Ascending aorta (tissue), 2 donors: ENCODE data around the gene ABCA10. TPM values are rescaled to one million over a fixed set of nuclear protein-coding genes. Genes with fewer than 3 reads are reported as not detected.
"Not testable (repeated sequence)": the region's sequence is repeated elsewhere in the genome, so short reads cannot be mapped to it uniquely, and the experiment has no call there.

ENCODE experiments used
- DNase-seq, 2 donors: peaks; one replicate each; pipeline ENCODE4 v3.0.0-alpha.2; 2019; ENCODE audit warnings: low spot score in 2 of 2
- H3K27ac ChIP-seq, 2 donors: fragments of 200-600 bp; sonication (generic); one replicate each; pipeline ENCODE4 v1.5.1; 2016 to 2017; ENCODE audit warnings: mild to moderate bottlenecking in 1 of 2
- H3K27me3 ChIP-seq: fragments of 200-600 bp; sonication (generic); one replicate; pipeline ENCODE4 v1.5.1; 2017
- H3K36me3 ChIP-seq, 2 donors: fragments of 200-600 bp; sonication (generic); one replicate each; pipeline ENCODE4 v1.5.1; 2016
- H3K4me1 ChIP-seq, 2 donors: fragments of 200-600 bp; sonication (generic); one replicate each; pipeline ENCODE4 v1.5.1; 2016 to 2017; ENCODE audit warnings: mild to moderate bottlenecking in 1 of 2
- H3K4me3 ChIP-seq, 2 donors: fragments of 200-600 bp; sonication (generic); one replicate each; pipeline ENCODE4 v1.5.1; 2016 to 2017; ENCODE audit warnings: mild to moderate bottlenecking in 1 of 2
- H3K9me3 ChIP-seq, 2 donors: fragments of 200-600 bp; sonication (generic); one replicate each; pipeline ENCODE4 v1.5.1; 2016
- intact Hi-C: fragments of 100-400 bp; cut with DNase I; formaldehyde crosslinking; loops from one replicate; pipeline ENCODE4 v1.15.1; 2023
- total RNA-seq: library from RNA; depleted of rRNA; stranded (reverse); fragments of >200 nt; gene quantifications from one replicate; pipeline ENCODE4 v1.1.0, GENCODE V29; 2016
- TF ChIP-seq, protein P1 (sequence below), 3 experiments: fragments of 200-600 bp in 2 of 3; fragments of 450-650 bp in 1 of 3; sonication (generic) in 2 of 3; IDR thresholded peaks; one replicate each; pipeline ENCODE4 v1.5.1; 2016 to 2019; ENCODE audit warnings: antibody characterized with exemption in 3 of 3, mild to moderate bottlenecking in 1 of 3, moderate library complexity in 1 of 3

Gene ABCA10
- total RNA-seq, result 6.8 TPM

DNA sequence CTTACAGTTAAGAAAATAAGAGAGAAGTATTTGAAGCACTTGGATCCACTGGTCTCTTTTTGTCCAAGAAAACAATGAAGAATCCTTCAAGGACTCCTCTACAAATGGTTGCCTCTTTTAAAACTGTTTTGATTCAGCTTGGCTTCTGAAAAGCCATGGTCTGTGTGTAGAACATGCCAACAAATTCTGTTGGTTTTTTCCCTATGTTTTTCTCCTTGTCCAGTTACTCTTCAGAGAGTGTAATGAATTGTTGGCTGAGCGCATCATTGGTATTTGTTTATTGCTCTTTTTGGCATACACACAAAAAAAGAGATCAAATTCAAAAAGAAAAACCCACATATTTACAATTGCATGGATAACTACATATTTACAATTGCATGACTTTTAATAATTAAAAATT is at the start of gene ABCA10:
ABCA10 (minus strand) TSS at position 249 of the 400 bp plus-strand sequence. CDS start 3,466 bp downstream, outside the sequence.
- H3K4me3 ChIP-seq, result no peak within 1 kb of the TSS
- no peaks in the 10 kb centered on the region for H3K27me3 ChIP-seq
- DNase-seq, result no peak
- H3K27ac ChIP-seq, result no peak within 1 kb of the TSS
- H3K4me1 ChIP-seq, result no peaks in the 10 kb centered on the region
- intact Hi-C loops, result no loop called here
- TF ChIP-seq, protein P1, sequence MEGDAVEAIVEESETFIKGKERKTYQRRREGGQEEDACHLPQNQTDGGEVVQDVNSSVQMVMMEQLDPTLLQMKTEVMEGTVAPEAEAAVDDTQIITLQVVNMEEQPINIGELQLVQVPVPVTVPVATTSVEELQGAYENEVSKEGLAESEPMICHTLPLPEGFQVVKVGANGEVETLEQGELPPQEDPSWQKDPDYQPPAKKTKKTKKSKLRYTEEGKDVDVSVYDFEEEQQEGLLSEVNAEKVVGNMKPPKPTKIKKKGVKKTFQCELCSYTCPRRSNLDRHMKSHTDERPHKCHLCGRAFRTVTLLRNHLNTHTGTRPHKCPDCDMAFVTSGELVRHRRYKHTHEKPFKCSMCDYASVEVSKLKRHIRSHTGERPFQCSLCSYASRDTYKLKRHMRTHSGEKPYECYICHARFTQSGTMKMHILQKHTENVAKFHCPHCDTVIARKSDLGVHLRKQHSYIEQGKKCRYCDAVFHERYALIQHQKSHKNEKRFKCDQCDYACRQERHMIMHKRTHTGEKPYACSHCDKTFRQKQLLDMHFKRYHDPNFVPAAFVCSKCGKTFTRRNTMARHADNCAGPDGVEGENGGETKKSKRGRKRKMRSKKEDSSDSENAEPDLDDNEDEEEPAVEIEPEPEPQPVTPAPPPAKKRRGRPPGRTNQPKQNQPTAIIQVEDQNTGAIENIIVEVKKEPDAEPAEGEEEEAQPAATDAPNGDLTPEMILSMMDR (IDR thresholded peaks at IDR 0.05), result no peak
- no peaks in the 10 kb centered on the region for H3K36me3 ChIP-seq
- peaks cover 4 to 13% of the 10 kb centered on the region in 2 donors for H3K9me3 ChIP-seq

DNA sequence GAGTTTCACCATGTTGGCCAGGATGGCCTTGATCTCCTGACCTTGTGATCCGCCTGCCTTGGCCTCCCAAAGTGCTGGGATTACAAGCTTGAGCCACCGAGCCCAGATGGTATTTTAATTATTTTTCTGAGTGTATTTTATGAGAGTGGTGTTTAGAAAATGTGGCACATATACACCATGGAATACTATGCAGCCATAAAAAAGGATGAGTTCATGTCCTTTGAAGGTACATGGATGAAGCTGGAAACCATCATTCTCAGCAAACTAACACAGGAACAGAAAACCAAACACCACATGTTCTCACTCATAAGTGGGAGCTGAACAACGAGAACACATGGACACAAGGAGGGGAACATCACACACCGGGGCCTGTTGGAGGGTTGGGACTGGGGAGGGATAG is 47.7 kb upstream of the ABCA10 start:
- intact Hi-C loops, H3K4me1 ChIP-seq, H3K4me3 ChIP-seq, H3K27ac ChIP-seq, DNase-seq, H3K27me3 ChIP-seq, H3K9me3 ChIP-seq, H3K36me3 ChIP-seq: not testable (repeated sequence)

- intact Hi-C loops, result no loop called here
- TF ChIP-seq, protein P1 (IDR thresholded peaks at IDR 0.05), result no peak
- no peak for DNase-seq
- no peaks in the 10 kb centered on the region for H3K27me3 ChIP-seq
- no peaks in the 10 kb centered on the region for H3K4me1 ChIP-seq
- peaks cover 0 to 3% of the 10 kb centered on the region in 2 donors for H3K36me3 ChIP-seq
- H3K27ac ChIP-seq, result no peak overlapping the region
- no peaks in the 10 kb centered on the region for H3K9me3 ChIP-seq
- no peak overlapping the region for H3K4me3 ChIP-seq
These were observed 47.1 kb upstream of the ABCA10 start for GRCh38 chr17:69275751-69276150.

- H3K36me3 ChIP-seq, result no peaks in the 10 kb centered on the region
- no peak overlapping the region for H3K27ac ChIP-seq
- intact Hi-C loops, result no loop called here
- no peak overlapping the region for H3K4me3 ChIP-seq
- no peaks in the 10 kb centered on the region for H3K27me3 ChIP-seq
- no peak for DNase-seq
- no peaks in the 10 kb centered on the region for H3K4me1 ChIP-seq
- no peaks in the 10 kb centered on the region for H3K9me3 ChIP-seq
- TF ChIP-seq, protein P1 (IDR thresholded peaks at IDR 0.05), result no peak
These were observed 42.4 kb upstream of the ABCA10 start for GRCh38 chr17:69271023-69271422.

GRCh38 chr17:69269131-69269998 is 40.7 kb upstream of the ABCA10 start:
- Histone ChIP-seq H3K27ac (no peak overlapping the region), H3K4me3 (no peak overlapping the region), H3K36me3 (no peaks in the 10 kb centered on the region), H3K9me3 (no peaks in the 10 kb centered on the region), H3K27me3 (no peaks in the 10 kb centered on the region), H3K4me1 (no peaks in the 10 kb centered on the region)
- intact Hi-C loops, result no loop called here
- DNase-seq, result no peak
- TF ChIP-seq, protein P1 (IDR thresholded peaks at IDR 0.05), result no peak

- no peak overlapping the region for H3K4me3 ChIP-seq
- TF ChIP-seq, protein P1 (IDR thresholded peaks at IDR 0.05), result no peak
- H3K27me3 ChIP-seq, result no peaks in the 10 kb centered on the region
- no peaks in the 10 kb centered on the region for H3K36me3 ChIP-seq
- DNase-seq, result no peak
- no peak overlapping the region for H3K27ac ChIP-seq
- no peaks in the 10 kb centered on the region for H3K9me3 ChIP-seq
- intact Hi-C loops, result no loop called here
- H3K4me1 ChIP-seq, result no peaks in the 10 kb centered on the region
These were observed 40.0 kb upstream of the ABCA10 start for GRCh38 chr17:69268543-69269014.
